GM12891 (cell line): Measurements from ENCODE around the gene KAT7.

Experiments
- POLR2A ChIP-seq: IDR thresholded peaks from 2 replicates; pipeline ENCODE4 v1.6.1; 2011; ENCODE audit warnings: low read depth, low read length, control low read depth
- POLR2AphosphoS5 ChIP-seq: IDR thresholded peaks from 2 replicates; pipeline ENCODE4 v1.6.1; 2011; ENCODE audit warnings: low read depth, low read length, control low read depth
- SPI1 ChIP-seq: IDR thresholded peaks from 2 replicates; pipeline ENCODE4 v1.6.1; 2011; ENCODE audit warnings: low read depth, low read length, control low read depth
- TAF1 ChIP-seq: IDR thresholded peaks from 2 replicates; pipeline ENCODE4 v1.6.1; 2011; ENCODE audit warnings: low read depth, low read length, control low read depth

DNA sequence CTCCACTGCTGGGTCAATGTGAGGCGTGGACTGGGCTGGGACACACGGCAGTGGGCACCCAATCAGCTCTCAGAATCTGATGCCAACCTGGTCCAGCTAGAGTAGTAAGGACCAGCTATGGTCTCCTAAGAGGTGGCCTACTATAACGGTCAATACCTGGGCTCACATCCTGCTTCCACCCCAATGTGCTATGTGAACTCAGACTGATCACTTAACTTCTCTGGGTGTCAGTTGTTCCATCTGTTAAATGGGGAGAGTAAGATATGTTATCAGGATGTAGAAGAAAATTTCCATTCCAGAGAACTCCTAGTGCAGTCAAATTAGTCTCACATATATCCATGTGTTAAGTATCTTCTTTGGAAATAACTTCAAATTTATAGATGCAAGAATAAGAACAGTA lies 38.8 kb upstream of the KAT7 start:
- TF ChIP-seq POLR2A (no peak), TAF1 (no peak), POLR2AphosphoS5 (no peak), SPI1 (no peak)
